ENCODE data around the gene TUSC2. TPM values are rescaled to one million over a fixed set of nuclear protein-coding genes. Genes with fewer than 3 reads are reported as not detected.

Gene TUSC2
- total and polyA plus RNA-seq, 9 of the 15 experiments (the other 6 are each of a cell fraction or from before 2014, with no cell fraction given): 2.8 to 67.5 (median 25.8) TPM

GRCh38 chr3:50321336-50322114 is 6.5 kb downstream of the TUSC2 start:
- ChIA-PET POLR2A (interaction anchor here (1.0 kb wide), 1 partner anchor 18 kb away, joined by 4 read pairs; the partner anchor contains the start of gene HYAL1), CTCF (ENCODE audit: low intra/inter-chr PET ratio) (no interaction called here)
- ATAC-seq: peak; percentile 90
- peak; percentile 71 for FAIRE-seq
- DNase-seq (ENCODE audit: extremely low read depth in 1 of 4, low spot score in 3 of 4): peak; percentile 68 to 90 (median 78)
- no TSS peak for BruUV-seq (replicated peaks)
- Histone ChIP-seq H3K27me3 (ENCODE audit: control insufficient read depth in 2 of 2, insufficient read depth in 2 of 2, low read length in 2 of 2) (no peaks in the 10 kb centered on the region), H3K4me1 (replicated peaks in 1 of 2; ENCODE audit: control insufficient read depth in 2 of 2, insufficient read depth in 2 of 2, low read length in 2 of 2) (peaks cover 33 to 75% of the 10 kb centered on the region in 2 experiments), H3K4me3 (peak overlapping the region; percentile 81), H3K4me2 (ENCODE audit: insufficient read depth, low read length) (peak overlapping the region; percentile 90), H3K27ac (ENCODE audit: extremely low read depth, low read depth, low read length) (peak overlapping the region; percentile 100), H3K9me1 (ENCODE audit: control insufficient read depth, insufficient read depth, low read length) (no peaks in the 10 kb centered on the region), H3K36me3 (ENCODE audit: control insufficient read depth, insufficient read depth, low read length) (peaks cover 43% of the 10 kb centered on the region; the same call in 2 of the 3 replicates), H4K20me1 (replicated peaks; ENCODE audit: control insufficient read depth, insufficient read depth, low read length) (no peaks in the 10 kb centered on the region), H2AFZ (ENCODE audit: low read depth, low read length) (peak overlapping the region; percentile 99), H3K9me3 (replicated peaks; ENCODE audit: control insufficient read depth, insufficient read depth, low read depth, low read length) (no peaks in the 10 kb centered on the region), H3K79me2 (ENCODE audit: control insufficient read depth, insufficient read depth, low read length) (peaks cover 22% of the 10 kb centered on the region), H3K9ac (ENCODE audit: insufficient read depth in 1 of 2, low read depth in 2 of 2, low read length in 2 of 2) (peak overlapping the region; percentile 98)
- in situ Hi-C loops (cut with MboI): no loop called here
- intact Hi-C loops (cut with micrococcal nuclease): no loop called here
- under 1% methylated on average over 33 of the region's 59 CpGs for WGBS (ENCODE audit: insufficient coverage, low coverage, missing lambda C conversion rate)
- TF ChIP-seq, protein P1, sequence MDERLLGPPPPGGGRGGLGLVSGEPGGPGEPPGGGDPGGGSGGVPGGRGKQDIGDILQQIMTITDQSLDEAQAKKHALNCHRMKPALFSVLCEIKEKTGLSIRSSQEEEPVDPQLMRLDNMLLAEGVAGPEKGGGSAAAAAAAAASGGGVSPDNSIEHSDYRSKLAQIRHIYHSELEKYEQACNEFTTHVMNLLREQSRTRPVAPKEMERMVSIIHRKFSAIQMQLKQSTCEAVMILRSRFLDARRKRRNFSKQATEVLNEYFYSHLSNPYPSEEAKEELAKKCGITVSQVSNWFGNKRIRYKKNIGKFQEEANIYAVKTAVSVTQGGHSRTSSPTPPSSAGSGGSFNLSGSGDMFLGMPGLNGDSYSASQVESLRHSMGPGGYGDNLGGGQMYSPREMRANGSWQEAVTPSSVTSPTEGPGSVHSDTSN (CRISPR knock-in tag; IDR thresholded peaks at IDR 0.05; ENCODE audit: low read depth): no peak
- TF ChIP-seq, protein P1 (tag; conservative IDR thresholded peaks at IDR 0.05; ENCODE audit: low read depth): no peak
- TF ChIP-seq SREBF1 (IDR thresholded peaks at IDR 0.05; ENCODE audit: borderline replicate concordance, low read depth, low read length): 0 out of 2 replicates have a peak, but pooled peaks have one; percentile 51
- TF ChIP-seq GTF2B (IDR thresholded peaks at IDR 0.05; ENCODE audit: extremely low read depth, insufficient read length): no peak
- peak; percentile 94 for TF ChIP-seq SP1 (CRISPR knock-in tag; IDR thresholded peaks at IDR 0.05)
- TF ChIP-seq, protein P2, sequence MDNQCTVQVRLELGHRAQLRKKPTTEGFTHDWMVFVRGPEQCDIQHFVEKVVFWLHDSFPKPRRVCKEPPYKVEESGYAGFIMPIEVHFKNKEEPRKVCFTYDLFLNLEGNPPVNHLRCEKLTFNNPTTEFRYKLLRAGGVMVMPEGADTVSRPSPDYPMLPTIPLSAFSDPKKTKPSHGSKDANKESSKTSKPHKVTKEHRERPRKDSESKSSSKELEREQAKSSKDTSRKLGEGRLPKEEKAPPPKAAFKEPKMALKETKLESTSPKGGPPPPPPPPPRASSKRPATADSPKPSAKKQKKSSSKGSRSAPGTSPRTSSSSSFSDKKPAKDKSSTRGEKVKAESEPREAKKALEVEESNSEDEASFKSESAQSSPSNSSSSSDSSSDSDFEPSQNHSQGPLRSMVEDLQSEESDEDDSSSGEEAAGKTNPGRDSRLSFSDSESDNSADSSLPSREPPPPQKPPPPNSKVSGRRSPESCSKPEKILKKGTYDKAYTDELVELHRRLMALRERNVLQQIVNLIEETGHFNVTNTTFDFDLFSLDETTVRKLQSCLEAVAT (IDR thresholded peaks at IDR 0.05): no peak
- TF ChIP-seq CXXC5 (CRISPR knock-in tag; IDR thresholded peaks at IDR 0.05): peak; percentile 67; the same call in 1 of the 2 replicates
- TF ChIP-seq MEIS2 (IDR thresholded peaks at IDR 0.05; ENCODE audit: partially characterized antibody): no peak
- TF ChIP-seq MAZ (CRISPR knock-in tag; conservative IDR thresholded peaks at IDR 0.05 in 1 of 2, IDR thresholded peaks at IDR 0.05 in 1 of 2): peak; percentile 27 to 80; a peak in 3 of 4 replicates
- TF ChIP-seq NR2C2 (CRISPR knock-in tag; IDR thresholded peaks at IDR 0.05): no peak
- peak; percentile 29; the same call in 1 of the 2 replicates for TF ChIP-seq NR2C2 (tag; IDR thresholded peaks at IDR 0.05)
- TF ChIP-seq RBFOX2 (IDR thresholded peaks at IDR 0.05; ENCODE audit: low read depth, low read length): peak; percentile 55
